SU-DHL-6 (cell line): ENCODE data around the gene AGAP3.

Experiments used
- H2AFZ ChIP-seq: fragments of 200-600 bp; sonication (generic); 2 replicates; pipeline ENCODE4 v1.6.1; 2014; ENCODE audit warnings: low read depth, mild to moderate bottlenecking, moderate library complexity, mixed read lengths, antibody characterized with exemption, low read length; ENCODE audit not compliant: severe bottlenecking
- H3F3A ChIP-seq: fragments of 200-600 bp; shearing (Covaris generic); 2 replicates; pipeline ENCODE4 v1.6.0; 2016; ENCODE audit warnings: antibody characterized with exemption, mild to moderate bottlenecking; ENCODE audit not compliant: insufficient read depth
- H3K27ac ChIP-seq: fragments of 200-600 bp; sonication (generic); 2 replicates; pipeline ENCODE4 v1.5.1; 2016; ENCODE audit warnings: low read depth, mild to moderate bottlenecking, low read length, moderate library complexity, mixed read lengths
- H3K27me3 ChIP-seq: fragments of 200-600 bp; sonication (generic), shearing (Covaris generic); 2 replicates; pipeline ENCODE4 v1.6.0; 2014; ENCODE audit warnings: mild to moderate bottlenecking, low read length
- H3K36me3 ChIP-seq: fragments of 200-600 bp; sonication (generic); 2 replicates; pipeline ENCODE4 v1.6.1; 2014; ENCODE audit warnings: mild to moderate bottlenecking, low read length, mixed read lengths
- H3K4me2 ChIP-seq: fragments of 300-600, 200-600 bp; shearing (Covaris generic), sonication (generic); 2 replicates; pipeline ENCODE4 v1.6.0; 2014; ENCODE audit warnings: low read length, low read depth, mild to moderate bottlenecking; ENCODE audit not compliant: poor library complexity, severe bottlenecking
- H3K4me3 ChIP-seq: fragments of 200-600 bp; sonication (generic); 2 replicates; pipeline ENCODE4 v1.5.1; 2014; ENCODE audit warnings: antibody characterized with exemption, low read length, mild to moderate bottlenecking, mixed read lengths; ENCODE audit not compliant: insufficient read depth, poor library complexity, severe bottlenecking
- H3K79me2 ChIP-seq: fragments of 200-600 bp; sonication (generic); 2 replicates; pipeline ENCODE4 v1.6.1; 2014; ENCODE audit warnings: mild to moderate bottlenecking, low read length, moderate library complexity; ENCODE audit not compliant: insufficient read depth
- H3K9ac ChIP-seq: fragments of 200-600 bp; sonication (generic); 2 replicates; pipeline ENCODE4 v1.7.0; 2014; ENCODE audit warnings: mild to moderate bottlenecking, low read length
- H3K9me2 ChIP-seq: fragments of 200-600 bp; sonication (generic); replicated peaks from 2 replicates; pipeline ENCODE4 v1.6.1; 2014; ENCODE audit warnings: low read length; ENCODE audit not compliant: insufficient read depth
- H3K9me3 ChIP-seq: fragments of 200-600 bp; sonication (generic); 2 replicates; pipeline ENCODE4 v1.6.1; 2014; ENCODE audit warnings: low read length, mixed read lengths; ENCODE audit not compliant: insufficient read depth
- H4K20me1 ChIP-seq: fragments of 200-600 bp; sonication (generic); 2 replicates; pipeline ENCODE4 v1.6.1; 2014; ENCODE audit warnings: low read depth, mild to moderate bottlenecking, antibody characterized with exemption, low read length, moderate library complexity, mixed read lengths
- EZH2phosphoT487 ChIP-seq: fragments of 200-600 bp; sonication (generic), shearing (Covaris generic); conservative IDR thresholded peaks from 2 replicates; pipeline ENCODE4 v1.6.1; 2018; ENCODE audit warnings: mild to moderate bottlenecking, antibody characterized with exemption, low read length, moderate library complexity, mixed read lengths
- TF ChIP-seq, protein P1 (sequence below): fragments of 200-600 bp; sonication (generic); IDR thresholded peaks from one replicate; pipeline ENCODE4 v1.5.1; 2017; ENCODE audit warnings: antibody characterized with exemption, mild to moderate bottlenecking, low read length, moderate library complexity; ENCODE audit not compliant: insufficient read depth, poor library complexity, severe bottlenecking

Gene AGAP3

GRCh38 chr7:151178831-151179230 lies 92.6 kb downstream of the AGAP3 start:
- Histone ChIP-seq H3K9me3 (no peaks in the 10 kb centered on the region), H3F3A (no peaks in the 10 kb centered on the region), H3K9me2 (no peaks in the 10 kb centered on the region), H3K36me3 (no peaks in the 10 kb centered on the region), H3K4me2 (no peak overlapping the region), H3K4me3 (no peak overlapping the region), H4K20me1 (no peaks in the 10 kb centered on the region), H3K79me2 (no peaks in the 10 kb centered on the region), H2AFZ (no peak overlapping the region), H3K27ac (no peak overlapping the region), H3K9ac (no peak overlapping the region), H3K27me3 (no peaks in the 10 kb centered on the region)
- no peak for TF ChIP-seq EZH2phosphoT487
- TF ChIP-seq, protein P1, sequence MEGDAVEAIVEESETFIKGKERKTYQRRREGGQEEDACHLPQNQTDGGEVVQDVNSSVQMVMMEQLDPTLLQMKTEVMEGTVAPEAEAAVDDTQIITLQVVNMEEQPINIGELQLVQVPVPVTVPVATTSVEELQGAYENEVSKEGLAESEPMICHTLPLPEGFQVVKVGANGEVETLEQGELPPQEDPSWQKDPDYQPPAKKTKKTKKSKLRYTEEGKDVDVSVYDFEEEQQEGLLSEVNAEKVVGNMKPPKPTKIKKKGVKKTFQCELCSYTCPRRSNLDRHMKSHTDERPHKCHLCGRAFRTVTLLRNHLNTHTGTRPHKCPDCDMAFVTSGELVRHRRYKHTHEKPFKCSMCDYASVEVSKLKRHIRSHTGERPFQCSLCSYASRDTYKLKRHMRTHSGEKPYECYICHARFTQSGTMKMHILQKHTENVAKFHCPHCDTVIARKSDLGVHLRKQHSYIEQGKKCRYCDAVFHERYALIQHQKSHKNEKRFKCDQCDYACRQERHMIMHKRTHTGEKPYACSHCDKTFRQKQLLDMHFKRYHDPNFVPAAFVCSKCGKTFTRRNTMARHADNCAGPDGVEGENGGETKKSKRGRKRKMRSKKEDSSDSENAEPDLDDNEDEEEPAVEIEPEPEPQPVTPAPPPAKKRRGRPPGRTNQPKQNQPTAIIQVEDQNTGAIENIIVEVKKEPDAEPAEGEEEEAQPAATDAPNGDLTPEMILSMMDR, result no peak

DNA sequence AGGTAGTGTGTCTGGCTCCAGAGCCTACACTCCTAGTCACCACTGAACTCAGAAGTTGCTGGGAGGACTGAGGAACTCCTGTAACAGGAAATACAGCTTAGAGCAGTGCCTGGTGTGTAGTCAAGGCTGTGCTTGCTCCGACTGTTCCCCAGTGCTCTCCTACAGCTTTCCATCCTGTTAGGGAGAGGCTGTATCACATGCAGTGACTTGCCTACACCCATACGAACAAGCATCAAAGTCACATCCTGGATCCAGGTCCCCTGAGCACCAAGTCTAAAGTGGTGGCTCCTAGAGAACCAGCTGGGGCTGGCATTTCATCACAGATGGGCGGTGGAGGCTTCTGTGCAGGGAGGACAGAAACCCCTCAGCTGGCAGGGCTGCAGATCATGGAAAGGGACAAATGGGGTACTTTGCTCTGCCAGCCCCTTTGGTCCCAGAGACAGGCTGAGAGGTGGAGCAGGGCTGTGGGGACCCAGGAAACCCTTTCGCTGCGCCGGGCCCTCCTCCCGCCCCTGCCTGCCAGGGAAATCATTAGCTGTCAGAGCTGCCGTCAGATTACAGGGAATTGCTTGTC lies 93.1 kb downstream of the AGAP3 start:
- no peaks in the 10 kb centered on the region for H3K9me3 ChIP-seq
- H3K4me3 ChIP-seq, result no peak overlapping the region
- no peak overlapping the region for H3K4me2 ChIP-seq
- no peak overlapping the region for H3K27ac ChIP-seq
- TF ChIP-seq, protein P1, result no peak
- TF ChIP-seq EZH2phosphoT487, result no peak
- no peak overlapping the region for H3K9ac ChIP-seq
- no peaks in the 10 kb centered on the region for H3K79me2 ChIP-seq
- no peak overlapping the region for H2AFZ ChIP-seq
- no peaks in the 10 kb centered on the region for H3K36me3 ChIP-seq
- no peaks in the 10 kb centered on the region for H3K9me2 ChIP-seq
- H3F3A ChIP-seq, result no peaks in the 10 kb centered on the region
- H4K20me1 ChIP-seq, result no peaks in the 10 kb centered on the region
- no peaks in the 10 kb centered on the region for H3K27me3 ChIP-seq

- no peak overlapping the region for H3K4me2 ChIP-seq
- no peak overlapping the region for H3K4me3 ChIP-seq
- H3K9me3 ChIP-seq, result no peaks in the 10 kb centered on the region
- H3K79me2 ChIP-seq, result no peaks in the 10 kb centered on the region
- H3K36me3 ChIP-seq, result no peaks in the 10 kb centered on the region
- H3F3A ChIP-seq, result no peaks in the 10 kb centered on the region
- H4K20me1 ChIP-seq, result no peaks in the 10 kb centered on the region
- H3K9me2 ChIP-seq, result no peaks in the 10 kb centered on the region
- no peak overlapping the region for H3K27ac ChIP-seq
- no peak overlapping the region for H3K9ac ChIP-seq
- H3K27me3 ChIP-seq, result no peaks in the 10 kb centered on the region
- no peak overlapping the region for H2AFZ ChIP-seq
- TF ChIP-seq EZH2phosphoT487, result no peak
- TF ChIP-seq, protein P1, result no peak
Measured at GRCh38 chr7:151179946-151180345, 93.7 kb downstream of the AGAP3 start.
